ENCODE data around the gene PTDSS2. TPM values are rescaled to one million over a fixed set of nuclear protein-coding genes. Genes with fewer than 3 reads are reported as not detected.

Gene PTDSS2
- total and polyA plus RNA-seq, 10 of the 15 experiments (the other 5 are each of a cell fraction or from before 2014, with no cell fraction given) = 0.39 to 21.1 (median 10.8) TPM

DNA sequence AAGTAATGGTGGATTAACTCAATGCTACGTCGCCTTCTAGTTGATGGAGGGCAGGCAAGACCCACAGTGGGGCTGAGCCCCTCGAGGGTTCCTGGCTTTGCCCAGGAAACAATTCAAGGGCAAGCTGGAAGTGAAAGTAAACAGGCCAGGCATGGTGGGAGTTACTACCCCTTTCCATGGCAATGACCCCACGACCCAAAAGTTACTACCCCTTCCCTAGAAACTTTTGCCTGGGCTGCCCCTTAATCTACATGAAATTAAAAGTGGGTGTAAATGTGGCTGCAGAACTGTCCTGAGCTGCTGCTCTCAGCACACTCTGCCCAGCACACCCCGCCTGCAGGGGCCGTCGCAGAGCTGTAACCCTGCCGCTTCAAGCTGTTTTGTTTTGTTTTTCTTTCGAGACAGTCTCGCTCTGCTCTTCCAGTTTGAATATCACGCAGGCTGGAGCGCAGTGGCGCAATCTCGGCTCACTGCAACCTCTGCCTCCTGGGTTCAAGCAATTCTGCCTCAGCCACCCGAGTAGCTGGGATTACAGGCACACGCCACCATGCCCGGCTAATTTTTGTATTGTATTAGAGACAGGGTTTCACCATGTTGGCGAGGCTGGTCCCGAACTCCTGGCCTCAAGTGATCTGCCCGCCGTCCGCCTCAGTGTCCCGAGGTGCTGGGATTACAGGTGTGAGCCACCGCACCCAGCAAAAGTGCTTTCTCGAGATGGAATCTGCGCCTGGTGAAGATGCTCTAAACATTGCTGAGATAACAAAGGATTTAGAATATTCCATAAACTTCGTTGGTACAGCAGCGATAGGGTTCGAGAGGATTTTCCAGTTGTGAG, 62.9 kb downstream of the PTDSS2 start:
- intact Hi-C loops (cut with micrococcal nuclease; ENCODE audit: unreplicated experiment) = no loop called here
- no peak for TF ChIP-seq NFYB (IDR thresholded peaks at IDR 0.05; ENCODE audit: insufficient read depth, low read depth, low read length)
- FAIRE-seq (no peak), DNase-seq (ENCODE audit: low read depth, low spot score) (no peak), ATAC-seq (no peak)
- no peak overlapping the region for H3K4me3 ChIP-seq
- no peak overlapping the region for H3K4me2 ChIP-seq (ENCODE audit: control insufficient read depth, insufficient read depth)
- H3K79me2 ChIP-seq (ENCODE audit: control insufficient read depth, insufficient read depth, low read length) = peaks cover 1% of the 10 kb centered on the region; the same call in 1 of the 2 replicates
- POLR2A ChIA-PET = no interaction called here
- no peaks in the 10 kb centered on the region for H3K27me3 ChIP-seq (replicated peaks in 1 of 2; ENCODE audit: control insufficient read depth in 2 of 2, insufficient read depth in 2 of 2, low read length in 1 of 2)
- SMC1A ChIA-PET (ENCODE audit: uncharacterized antibody, unreplicated experiment) = interaction anchor here (0.7 kb wide), 1 partner anchor 278 kb away, joined by 3 read pairs; no protein-coding TSS in a partner anchor
- H3K4me1 ChIP-seq (ENCODE audit: control insufficient read depth, insufficient read depth, low read length) = no peaks in the 10 kb centered on the region; the same call in 1 of the 2 replicates
- no TSS peak for BruUV-seq (replicated peaks)
- peaks cover 0 to 3% of the 10 kb centered on the region in 2 experiments; a peak in 2 of 4 replicates for H3K36me3 ChIP-seq (ENCODE audit: control insufficient read depth in 2 of 2, insufficient read depth in 2 of 2, low read length in 1 of 2)
- CTCF ChIA-PET = no interaction called here
- no peak overlapping the region for H3K9ac ChIP-seq (ENCODE audit: control insufficient read depth, insufficient read depth, low read length)
- RAD21 ChIA-PET (ENCODE audit: unreplicated experiment) = no interaction called here
- no peak overlapping the region for H2AFZ ChIP-seq (ENCODE audit: control insufficient read depth, low read depth, low read length)
- WGBS (ENCODE audit: insufficient coverage, insufficient replicate concordance, low lambda C conversion rate, missing lambda C conversion rate) = 85% methylated on average over 29 of the region's 29 CpGs
- H4K20me1 ChIP-seq (ENCODE audit: control insufficient read depth, insufficient read depth) = no peaks in the 10 kb centered on the region
- no peak overlapping the region for H3K27ac ChIP-seq (ENCODE audit: control insufficient read depth, insufficient read depth)
- in situ Hi-C loops (cut with MboI) = no loop called here
- H3K9me3 ChIP-seq (replicated peaks; ENCODE audit: control insufficient read depth, insufficient read depth, low read length) = no peaks in the 10 kb centered on the region

- peaks cover 0 to 3% of the 10 kb centered on the region in 2 experiments; a peak in 2 of 4 replicates for H3K36me3 ChIP-seq (ENCODE audit: control insufficient read depth in 2 of 2, insufficient read depth in 2 of 2, low read length in 1 of 2)
- ChIA-PET SMC1A (ENCODE audit: uncharacterized antibody, unreplicated experiment) (no interaction called here), CTCF (no interaction called here), RAD21 (ENCODE audit: unreplicated experiment) (no interaction called here), POLR2A (no interaction called here)
- no peaks in the 10 kb centered on the region for H4K20me1 ChIP-seq (ENCODE audit: control insufficient read depth, insufficient read depth)
- H3K9me3 ChIP-seq (replicated peaks; ENCODE audit: control insufficient read depth, insufficient read depth, low read length) = no peaks in the 10 kb centered on the region
- in situ Hi-C loops (cut with MboI) (no loop called here), intact Hi-C loops (cut with micrococcal nuclease; ENCODE audit: unreplicated experiment) (no loop called here)
- DNase-seq (ENCODE audit: low read depth, low spot score) = no peak
- no peak overlapping the region for H3K4me3 ChIP-seq
- H3K79me2 ChIP-seq (ENCODE audit: control insufficient read depth, insufficient read depth, low read length) = no peaks in the 10 kb centered on the region
- no peak for ATAC-seq
- no peak overlapping the region for H2AFZ ChIP-seq (ENCODE audit: control insufficient read depth, low read depth, low read length)
- 91% methylated on average over 10 of the region's 10 CpGs for WGBS (ENCODE audit: insufficient coverage, insufficient replicate concordance, low lambda C conversion rate, missing lambda C conversion rate)
- no peak overlapping the region for H3K9ac ChIP-seq (ENCODE audit: control insufficient read depth, insufficient read depth, low read length)
- BruUV-seq (replicated peaks) = no TSS peak
- no peak for FAIRE-seq
- H3K4me1 ChIP-seq (ENCODE audit: control insufficient read depth, insufficient read depth, low read length) = peaks cover 3% of the 10 kb centered on the region; the same call in 1 of the 2 replicates
- no peaks in the 10 kb centered on the region for H3K27me3 ChIP-seq (replicated peaks in 1 of 2; ENCODE audit: control insufficient read depth in 2 of 2, insufficient read depth in 2 of 2, low read length in 1 of 2)
- no peak overlapping the region for H3K27ac ChIP-seq (ENCODE audit: control insufficient read depth, insufficient read depth)
- H3K4me2 ChIP-seq (ENCODE audit: control insufficient read depth, insufficient read depth) = no peak overlapping the region
- TF ChIP-seq ZSCAN29 (IDR thresholded peaks at IDR 0.05) (no peak), SMARCA5 (IDR thresholded peaks at IDR 0.05) (no peak), EED (IDR thresholded peaks at IDR 0.05; ENCODE audit: low read depth) (no peak), ZNF384 (IDR thresholded peaks at IDR 0.05; ENCODE audit: borderline replicate concordance, low read depth, low read length) (no peak), YBX1 (IDR thresholded peaks at IDR 0.05) (no peak), NFYA (IDR thresholded peaks at IDR 0.05; ENCODE audit: borderline replicate concordance, low read depth, low read length) (no peak), FOXM1 (IDR thresholded peaks at IDR 0.05; ENCODE audit: low read depth, low read length) (no peak), CREM (IDR thresholded peaks at IDR 0.05; ENCODE audit: low read depth) (no peak), KAT2A (conservative IDR thresholded peaks at IDR 0.05; ENCODE audit: control insufficient read depth, low read depth, low read length) (no peak), POLR2AphosphoS2 (IDR thresholded peaks at IDR 0.05; ENCODE audit: low read depth, low read length) (no peak), CHD4 (IDR thresholded peaks at IDR 0.05) (no peak)
- TF ChIP-seq, protein P1, sequence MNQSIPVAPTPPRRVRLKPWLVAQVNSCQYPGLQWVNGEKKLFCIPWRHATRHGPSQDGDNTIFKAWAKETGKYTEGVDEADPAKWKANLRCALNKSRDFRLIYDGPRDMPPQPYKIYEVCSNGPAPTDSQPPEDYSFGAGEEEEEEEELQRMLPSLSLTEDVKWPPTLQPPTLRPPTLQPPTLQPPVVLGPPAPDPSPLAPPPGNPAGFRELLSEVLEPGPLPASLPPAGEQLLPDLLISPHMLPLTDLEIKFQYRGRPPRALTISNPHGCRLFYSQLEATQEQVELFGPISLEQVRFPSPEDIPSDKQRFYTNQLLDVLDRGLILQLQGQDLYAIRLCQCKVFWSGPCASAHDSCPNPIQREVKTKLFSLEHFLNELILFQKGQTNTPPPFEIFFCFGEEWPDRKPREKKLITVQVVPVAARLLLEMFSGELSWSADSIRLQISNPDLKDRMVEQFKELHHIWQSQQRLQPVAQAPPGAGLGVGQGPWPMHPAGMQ (IDR thresholded peaks at IDR 0.05; ENCODE audit: borderline replicate concordance) = no peak
Observed at GRCh38 chr11:514606-515005, 64.5 kb downstream of the PTDSS2 start.

All from GM12878 (cell line).